Measurements from ENCODE around the gene NOL4.

GRCh38 chr18:34207344-34207851 is 17.3 kb downstream of the NOL4 start:
- TF ChIP-seq CTCF (conservative IDR thresholded peaks at IDR 0.05) (no peak), EZH2 (IDR thresholded peaks at IDR 0.05; ENCODE audit: low read depth) (no peak)
